Stimulated activated CD4-positive, alpha-beta T cell treated with anti-CD3 and anti-CD28 coated beads, Interleukin-1b, Interleukin-23, amount 100 ng/mL, for 48 hours (primary cell): ENCODE data around the gene PSMD11.
A peak's percentile ranks its signal among the peaks of the same experiment; 100 is the strongest.

ENCODE experiments used
- DNase-seq: peaks from one replicate; pipeline ENCODE4 v3.0.0-alpha.2; 2020

PSMD11 gene

GRCh38 chr17:32470405-32471167 is 26.3 kb downstream of the PSMD11 start:
- DNase-seq, result no peak

DNA sequence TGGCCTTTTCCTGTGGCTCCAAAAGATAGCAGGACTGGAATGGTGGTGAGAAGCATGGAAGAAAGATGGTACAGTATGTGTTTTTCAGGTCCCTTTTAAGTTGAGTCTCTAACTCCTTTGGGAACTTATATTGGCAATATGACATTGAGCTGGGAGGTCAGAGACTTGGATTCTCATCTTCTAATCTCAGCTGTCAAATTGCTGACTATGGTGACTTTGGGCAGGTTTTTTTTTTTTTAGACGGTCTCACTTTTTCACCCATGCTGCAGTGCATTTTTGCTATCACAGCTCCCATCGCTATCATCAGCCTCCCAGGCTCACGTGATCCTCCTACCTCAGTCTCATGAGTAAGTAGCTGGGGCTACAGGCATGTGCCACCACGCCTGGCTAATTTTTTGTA is 27.3 kb downstream of the PSMD11 start:
- no peak for DNase-seq

GRCh38 chr17:32475258-32475657 is 30.9 kb downstream of the PSMD11 start:
- no peak for DNase-seq

DNA sequence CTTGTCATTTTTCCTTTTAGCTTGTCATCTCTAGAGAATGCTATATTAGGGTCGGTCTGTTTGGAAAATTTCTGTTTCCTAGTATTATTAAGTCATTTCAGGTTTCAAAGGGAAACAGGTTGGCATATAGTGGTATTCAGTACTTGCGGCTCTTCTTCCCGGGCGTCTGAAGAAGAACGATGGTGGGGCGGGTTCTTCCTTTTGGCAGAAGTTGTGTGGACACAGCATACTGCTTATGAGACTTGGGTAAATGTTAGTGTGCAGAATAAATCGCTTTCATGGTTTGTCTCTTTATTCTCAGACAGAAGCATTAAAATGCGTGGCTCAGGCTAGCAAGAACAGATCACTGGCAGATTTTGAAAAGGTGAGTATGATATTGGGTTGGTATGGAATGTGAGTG is 32.9 kb downstream of the PSMD11 start:
- no peak for DNase-seq

DNA sequence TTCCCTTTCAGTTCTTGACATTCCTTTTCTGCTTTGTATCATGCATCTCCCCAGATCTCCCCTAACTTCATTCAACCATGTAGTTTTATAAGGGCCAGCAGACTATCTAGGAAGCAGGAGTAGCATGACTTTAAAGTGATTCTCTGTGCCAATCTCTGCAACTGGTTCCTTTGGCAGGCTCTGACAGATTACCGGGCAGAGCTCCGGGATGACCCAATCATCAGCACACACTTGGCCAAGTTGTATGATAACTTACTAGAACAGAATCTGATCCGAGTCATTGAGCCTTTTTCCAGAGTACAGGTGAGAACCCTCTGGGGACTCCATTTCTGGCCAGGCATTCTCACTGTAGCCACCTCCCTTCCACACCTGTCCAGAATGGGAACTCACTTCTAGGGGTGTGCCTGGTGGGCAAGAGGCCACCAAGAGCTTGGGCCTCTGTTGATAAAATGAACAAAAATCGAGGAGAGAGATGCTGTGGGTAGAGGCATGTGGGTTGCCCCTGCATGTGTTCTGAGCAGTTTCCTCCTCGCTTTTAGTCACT is 34.8 kb downstream of the PSMD11 start:
- no peak for DNase-seq

DNA sequence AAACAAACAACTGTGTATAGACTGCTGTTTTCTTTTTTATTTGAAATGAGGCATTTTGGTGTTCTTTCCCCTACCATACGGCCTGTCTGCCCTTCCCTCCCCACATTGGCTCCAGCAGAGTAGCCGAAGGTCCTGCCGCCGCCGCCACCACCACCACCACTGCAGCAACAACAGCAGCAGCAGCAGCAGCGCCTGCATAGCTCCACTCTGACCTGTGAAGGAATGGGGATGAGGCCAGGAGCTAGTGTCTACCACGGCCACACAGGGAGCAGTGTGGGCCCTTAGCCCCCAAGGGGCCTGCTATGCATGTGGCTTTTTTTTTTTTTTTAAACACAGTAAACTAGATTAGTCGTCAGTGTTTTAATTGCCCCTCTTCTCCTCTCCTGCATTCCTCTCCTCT is 36.9 kb downstream of the PSMD11 start:
- DNase-seq, result no peak

GRCh38 chr17:32482568-32483320 is 38.4 kb downstream of the PSMD11 start:
- DNase-seq, result no peak

GRCh38 chr17:32483451-32484019 is 39.2 kb downstream of the PSMD11 start:
- no peak for DNase-seq

GRCh38 chr17:32484041-32484461 is 39.7 kb downstream of the PSMD11 start:
- no peak for DNase-seq

DNA sequence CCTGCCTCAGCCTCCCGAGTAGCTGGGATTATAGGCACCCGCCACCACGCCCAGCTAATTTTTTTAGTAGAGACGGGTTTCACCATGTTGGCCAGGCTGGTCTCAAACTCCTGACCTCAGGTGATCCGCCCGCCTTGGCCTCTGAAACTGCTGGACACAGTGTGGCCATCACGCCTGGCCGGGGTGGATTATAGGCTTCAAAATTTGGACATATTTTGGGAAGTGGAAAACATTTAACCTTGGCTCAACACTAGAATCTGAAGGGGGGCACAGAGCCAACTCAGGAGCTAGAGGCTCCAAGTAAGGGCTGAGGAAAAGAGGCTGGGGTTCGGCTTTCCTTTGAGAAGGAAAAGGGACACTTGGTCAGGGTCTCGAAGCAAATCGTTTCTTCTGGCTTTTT is 40.3 kb downstream of the PSMD11 start:
- no peak for DNase-seq

DNA sequence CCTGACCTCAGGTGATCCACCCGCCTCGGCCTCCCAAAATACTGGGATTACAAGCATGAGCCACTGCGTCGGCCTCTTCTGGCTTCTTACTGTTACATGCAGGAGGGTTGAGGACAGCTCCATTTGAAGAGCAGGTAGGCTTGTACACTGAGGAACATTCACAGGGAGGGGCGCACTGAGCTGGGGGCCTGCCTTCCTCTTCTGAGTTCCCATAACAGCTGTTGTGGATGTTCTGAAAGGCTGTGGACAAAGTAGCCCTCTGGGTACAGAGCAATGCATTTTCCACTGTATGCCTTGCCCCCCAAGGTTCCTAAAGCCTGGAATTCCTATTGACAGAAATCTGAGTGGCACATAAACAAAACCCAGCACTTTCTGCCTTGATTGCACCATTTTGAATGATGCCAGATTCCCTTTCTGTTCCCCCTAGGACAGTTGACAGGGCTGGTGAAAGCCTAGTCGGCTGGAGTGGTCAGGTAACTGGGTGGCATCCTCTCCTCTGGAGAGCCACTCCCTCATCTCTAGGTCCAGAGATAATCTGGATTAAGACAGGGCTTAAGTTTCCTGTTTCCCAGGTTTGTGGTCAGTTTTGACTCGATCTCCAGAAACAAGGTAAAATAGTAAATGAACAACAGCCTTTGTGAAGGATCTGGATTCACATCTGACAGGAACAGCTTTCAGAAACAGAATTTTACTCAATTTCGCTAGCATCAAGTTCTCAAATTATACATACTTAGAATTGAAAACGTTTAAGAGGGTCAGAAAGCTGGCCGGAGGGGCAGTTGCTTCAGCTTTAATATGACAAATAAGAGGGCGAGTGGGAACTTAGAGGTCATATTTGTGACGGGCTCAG is 41.2 kb downstream of the PSMD11 start:
- DNase-seq, result no peak

- peak; percentile 57 for DNase-seq
These were observed 41.9 kb downstream of the PSMD11 start for GRCh38 chr17:32486111-32486700.

DNA sequence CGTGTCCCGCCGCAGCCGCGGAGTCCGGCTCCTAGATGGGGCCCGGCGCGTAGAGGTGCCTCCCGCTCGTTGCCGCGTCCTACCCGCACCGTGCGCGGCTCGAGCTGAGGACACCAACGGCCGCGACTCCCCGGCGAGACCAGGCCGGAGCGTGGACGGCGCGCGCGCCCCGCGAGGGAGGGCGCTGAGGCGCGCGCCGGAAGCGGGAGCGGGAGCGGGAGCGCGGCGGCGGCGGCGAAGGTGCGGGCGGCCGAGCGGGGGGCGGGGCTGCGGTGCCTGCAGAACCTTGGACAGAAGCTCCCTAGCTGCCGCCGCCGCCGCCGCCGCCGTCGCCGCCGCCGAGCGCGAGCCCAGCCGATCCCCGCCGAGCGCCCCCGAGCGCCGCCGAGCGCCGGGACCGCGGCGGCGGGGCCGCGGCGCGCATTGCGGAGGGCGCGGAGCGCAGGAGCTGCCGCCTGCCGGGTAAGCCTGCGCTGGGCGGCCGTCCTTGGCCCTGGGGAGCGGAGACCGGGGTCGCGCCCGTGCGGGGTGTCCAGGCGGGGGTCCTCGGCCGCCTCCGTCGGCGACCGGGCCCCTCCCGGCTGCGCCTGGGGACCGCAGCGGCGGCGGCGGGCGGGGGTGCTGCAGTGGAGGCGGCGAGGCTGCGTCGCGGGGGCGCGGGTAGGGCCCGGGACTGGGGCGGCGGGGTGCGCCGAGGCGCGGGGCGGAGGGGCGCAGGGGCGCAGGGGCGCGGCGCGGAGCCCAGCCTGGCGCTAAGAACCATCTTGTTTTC is 42.6 kb downstream of the PSMD11 start, which contains the start of gene CDK5R1:
Gene CDK5R1 (plus strand): TSS at position 293 of the 772 bp plus-strand sequence. CDS start 628 bp downstream, outside the sequence.
- DNase-seq, result peak; percentile 76

DNA sequence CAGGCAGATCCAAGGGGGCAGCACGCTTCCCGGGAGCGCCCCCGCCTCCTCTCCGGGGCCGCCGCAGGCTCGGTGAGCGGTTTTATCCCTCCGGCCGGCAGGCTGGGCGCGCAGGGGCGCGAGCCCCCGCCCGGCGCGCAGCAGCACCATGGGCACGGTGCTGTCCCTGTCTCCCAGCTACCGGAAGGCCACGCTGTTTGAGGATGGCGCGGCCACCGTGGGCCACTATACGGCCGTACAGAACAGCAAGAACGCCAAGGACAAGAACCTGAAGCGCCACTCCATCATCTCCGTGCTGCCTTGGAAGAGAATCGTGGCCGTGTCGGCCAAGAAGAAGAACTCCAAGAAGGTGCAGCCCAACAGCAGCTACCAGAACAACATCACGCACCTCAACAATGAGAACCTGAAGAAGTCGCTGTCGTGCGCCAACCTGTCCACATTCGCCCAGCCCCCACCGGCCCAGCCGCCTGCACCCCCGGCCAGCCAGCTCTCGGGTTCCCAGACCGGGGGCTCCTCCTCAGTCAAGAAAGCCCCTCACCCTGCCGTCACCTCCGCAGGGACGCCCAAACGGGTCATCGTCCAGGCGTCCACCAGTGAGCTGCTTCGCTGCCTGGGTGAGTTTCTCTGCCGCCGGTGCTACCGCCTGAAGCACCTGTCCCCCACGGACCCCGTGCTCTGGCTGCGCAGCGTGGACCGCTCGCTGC is 43.3 kb downstream of the PSMD11 start:
- DNase-seq, result peak; percentile 30

- DNase-seq, result no peak
These were observed 43.9 kb downstream of the PSMD11 start for GRCh38 chr17:32488177-32488542.

GRCh38 chr17:32488604-32489180 is 44.4 kb downstream of the PSMD11 start:
- no peak for DNase-seq

GRCh38 chr17:32489320-32490100 is 45.2 kb downstream of the PSMD11 start:
- no peak for DNase-seq

DNA sequence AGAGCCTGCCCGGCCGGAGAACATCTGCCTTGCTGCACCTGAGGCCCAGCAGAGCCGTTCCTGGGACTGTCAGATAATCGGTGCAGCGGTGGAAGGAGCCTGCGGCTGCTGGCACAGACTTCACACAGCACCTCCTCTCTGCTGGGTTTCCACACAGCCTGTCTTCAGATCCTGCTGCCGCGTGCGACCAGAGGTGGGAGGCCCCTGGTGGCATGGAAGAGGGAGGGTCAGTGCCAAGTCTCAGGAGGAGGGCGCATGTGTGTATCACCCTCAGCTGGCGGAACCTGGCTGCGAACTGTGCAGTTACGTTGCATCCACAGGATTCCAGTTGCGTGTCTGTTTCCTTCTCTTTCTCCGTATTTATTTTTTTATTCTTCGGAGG is 45.8 kb downstream of the PSMD11 start:
- peak; percentile 33 for DNase-seq
